Activated CD8-positive, alpha-beta T cell treated with anti-CD3 and anti-CD28 coated beads for 36 hours (primary cell): ENCODE data around the gene TNRC6C. TPM values are rescaled to one million over a fixed set of nuclear protein-coding genes. Genes with fewer than 3 reads are reported as not detected.
"Not testable (repeated sequence)": the region's sequence is repeated elsewhere in the genome, so short reads cannot be mapped to it uniquely, and the experiment has no call there.

Source experiments
- ATAC-seq: fragments of 200-7000 bp; cut with Tn5 transposase; one replicate; pipeline ENCODE4 v1.10.0; 2021; ENCODE audit warnings: mild to moderate bottlenecking, moderate library complexity
- CTCF ChIA-PET: fragments of 350-600 bp; sonication (Branson Sonifier 250); formaldehyde crosslinking; loops from one replicate; lab custom pipeline; 2021; ENCODE audit warnings: antibody characterized with exemption; lab: Charles Lee
- POLR2A ChIA-PET: fragments of 350-600 bp; sonication (Branson Sonifier 250); formaldehyde crosslinking; loops from one replicate; lab custom pipeline; 2021; ENCODE audit warnings: antibody characterized with exemption; lab: Charles Lee
- DNase-seq: peaks from one replicate; pipeline ENCODE4 v3.0.0-alpha.2; 2020
- H3K27ac Mint-ChIP-seq: one replicate; pipeline ENCODE4 v1.8.0; 2021; ENCODE audit warnings: mild to moderate bottlenecking, mixed read lengths
- H3K27me3 Mint-ChIP-seq: one replicate; pipeline ENCODE4 v1.8.0; 2021; ENCODE audit warnings: mixed read lengths
- H3K36me3 Mint-ChIP-seq: one replicate; pipeline ENCODE4 v1.8.0; 2021; ENCODE audit warnings: low read depth, mixed read lengths
- H3K4me1 Mint-ChIP-seq: one replicate; pipeline ENCODE4 v1.8.0; 2021; ENCODE audit warnings: low read depth, mixed read lengths
- H3K4me3 Mint-ChIP-seq: one replicate; pipeline ENCODE4 v1.8.0; 2021; ENCODE audit warnings: mild to moderate bottlenecking, moderate library complexity, mixed read lengths
- H3K9me3 Mint-ChIP-seq: one replicate; pipeline ENCODE4 v1.8.0; 2021; ENCODE audit warnings: mixed read lengths
- intact Hi-C: fragments of 100-400 bp; cut with micrococcal nuclease; formaldehyde crosslinking; loops from one replicate; pipeline ENCODE4 v1.10.0; 2022
- total RNA-seq, 2 experiments: library from RNA; stranded (reverse); gene quantifications; one replicate each; pipeline ENCODE4 v1.2.3, GENCODE V29; 2021
- TF ChIP-seq, protein P1 (sequence below): fragments of 200-600 bp; IDR thresholded peaks from one replicate; pipeline ENCODE4 v1.8.0; 2022; ENCODE audit warnings: antibody characterized with exemption, mild to moderate bottlenecking

Gene TNRC6C
- total RNA-seq, 2 experiments from 2014 or later, result 26.4 to 26.6 TPM

DNA sequence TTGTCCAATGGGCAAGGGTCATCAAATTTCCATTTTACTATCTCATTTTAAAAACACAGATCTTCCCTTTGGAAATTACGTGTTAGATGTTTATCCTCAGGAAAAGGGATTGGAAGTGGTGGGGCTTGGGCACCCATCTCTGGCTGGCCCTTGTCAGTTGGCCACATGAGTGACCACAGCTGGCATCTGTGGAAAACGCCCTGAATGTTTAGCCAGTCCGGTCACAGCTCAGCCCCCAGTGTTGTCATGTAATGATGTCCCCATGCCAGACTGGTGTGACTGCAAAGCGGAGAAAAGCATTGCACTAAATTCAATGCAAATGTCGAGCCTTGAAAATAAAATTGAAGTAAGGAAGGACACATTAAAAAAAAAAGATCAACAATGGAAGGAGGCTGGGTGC is 117.0 kb downstream of the TNRC6C start:
- intact Hi-C loops, result no loop called here
- H3K27me3 Mint-ChIP-seq, result no peaks in the 10 kb centered on the region
- no peak overlapping the region for H3K27ac Mint-ChIP-seq
- H3K36me3 Mint-ChIP-seq, result peaks cover 24% of the 10 kb centered on the region
- DNase-seq, result no peak
- no peak for ATAC-seq
- no peaks in the 10 kb centered on the region for H3K4me1 Mint-ChIP-seq
- TF ChIP-seq, protein P1, sequence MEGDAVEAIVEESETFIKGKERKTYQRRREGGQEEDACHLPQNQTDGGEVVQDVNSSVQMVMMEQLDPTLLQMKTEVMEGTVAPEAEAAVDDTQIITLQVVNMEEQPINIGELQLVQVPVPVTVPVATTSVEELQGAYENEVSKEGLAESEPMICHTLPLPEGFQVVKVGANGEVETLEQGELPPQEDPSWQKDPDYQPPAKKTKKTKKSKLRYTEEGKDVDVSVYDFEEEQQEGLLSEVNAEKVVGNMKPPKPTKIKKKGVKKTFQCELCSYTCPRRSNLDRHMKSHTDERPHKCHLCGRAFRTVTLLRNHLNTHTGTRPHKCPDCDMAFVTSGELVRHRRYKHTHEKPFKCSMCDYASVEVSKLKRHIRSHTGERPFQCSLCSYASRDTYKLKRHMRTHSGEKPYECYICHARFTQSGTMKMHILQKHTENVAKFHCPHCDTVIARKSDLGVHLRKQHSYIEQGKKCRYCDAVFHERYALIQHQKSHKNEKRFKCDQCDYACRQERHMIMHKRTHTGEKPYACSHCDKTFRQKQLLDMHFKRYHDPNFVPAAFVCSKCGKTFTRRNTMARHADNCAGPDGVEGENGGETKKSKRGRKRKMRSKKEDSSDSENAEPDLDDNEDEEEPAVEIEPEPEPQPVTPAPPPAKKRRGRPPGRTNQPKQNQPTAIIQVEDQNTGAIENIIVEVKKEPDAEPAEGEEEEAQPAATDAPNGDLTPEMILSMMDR, result no peak
- CTCF ChIA-PET, result interaction anchor here (2.3 kb wide), 1 partner anchor 9 kb away, joined by 11 read pairs; no protein-coding TSS in a partner anchor
- no peaks in the 10 kb centered on the region for H3K9me3 Mint-ChIP-seq
- H3K4me3 Mint-ChIP-seq, result no peak overlapping the region
- POLR2A ChIA-PET, result no interaction called here

DNA sequence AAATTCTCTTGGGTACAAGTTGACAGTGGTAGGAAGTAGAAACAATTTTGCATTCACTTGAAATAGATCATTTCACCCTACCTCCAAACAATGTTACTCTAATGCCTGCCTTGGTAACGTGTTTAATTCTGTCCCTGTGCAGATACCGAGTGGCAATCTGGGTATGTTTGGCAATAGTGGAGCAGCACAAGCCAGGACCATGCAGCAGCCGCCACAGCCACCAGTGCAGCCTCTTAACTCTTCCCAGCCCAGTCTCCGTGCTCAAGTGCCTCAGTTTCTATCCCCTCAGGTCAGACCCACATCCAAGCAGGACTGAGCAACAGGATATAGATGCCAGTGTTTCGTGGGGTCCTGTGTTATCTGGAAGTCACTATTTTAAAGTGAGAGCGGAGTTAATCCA is 120.8 kb downstream of the TNRC6C start:
- no peaks in the 10 kb centered on the region for H3K27me3 Mint-ChIP-seq
- ATAC-seq (no peak), DNase-seq (no peak)
- no peaks in the 10 kb centered on the region for H3K4me1 Mint-ChIP-seq
- intact Hi-C loops, result no loop called here
- peaks cover 19% of the 10 kb centered on the region for H3K36me3 Mint-ChIP-seq
- H3K4me3 Mint-ChIP-seq, result no peak overlapping the region
- no peaks in the 10 kb centered on the region for H3K9me3 Mint-ChIP-seq
- ChIA-PET CTCF (no interaction called here), POLR2A (no interaction called here)
- H3K27ac Mint-ChIP-seq, result no peak overlapping the region
- TF ChIP-seq, protein P1, result no peak

DNA sequence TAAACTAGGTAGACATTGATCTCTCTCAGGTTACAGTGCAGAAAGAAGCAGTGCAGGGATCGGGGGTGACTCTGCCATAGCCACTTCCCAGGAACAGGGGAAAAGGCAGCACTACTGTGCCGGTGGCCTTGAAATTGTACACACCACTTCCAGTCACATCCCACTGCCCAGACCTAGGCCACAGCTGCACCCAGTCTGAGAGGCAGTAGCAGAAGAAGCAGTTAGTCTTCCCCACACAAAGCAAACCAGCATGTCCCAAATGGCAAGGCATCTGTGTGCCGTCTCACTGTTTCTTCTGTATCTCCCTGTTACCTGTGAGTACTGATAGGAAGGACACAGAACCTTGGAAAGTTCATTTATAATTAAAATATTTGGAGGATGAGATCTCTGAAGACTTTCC is 123.0 kb downstream of the TNRC6C start:
- ATAC-seq (no peak), DNase-seq (no peak)
- ChIA-PET POLR2A (interaction anchor here (0.8 kb wide), 1 partner anchor 248 kb away, joined by 3 read pairs; no protein-coding TSS in a partner anchor), CTCF (no interaction called here)
- Mint-ChIP-seq H3K9me3 (no peaks in the 10 kb centered on the region), H3K36me3 (peaks cover 24% of the 10 kb centered on the region), H3K27me3 (no peaks in the 10 kb centered on the region), H3K27ac (no peak overlapping the region), H3K4me1 (no peaks in the 10 kb centered on the region), H3K4me3 (no peak overlapping the region)
- TF ChIP-seq, protein P1, result no peak
- intact Hi-C loops, result no loop called here

DNA sequence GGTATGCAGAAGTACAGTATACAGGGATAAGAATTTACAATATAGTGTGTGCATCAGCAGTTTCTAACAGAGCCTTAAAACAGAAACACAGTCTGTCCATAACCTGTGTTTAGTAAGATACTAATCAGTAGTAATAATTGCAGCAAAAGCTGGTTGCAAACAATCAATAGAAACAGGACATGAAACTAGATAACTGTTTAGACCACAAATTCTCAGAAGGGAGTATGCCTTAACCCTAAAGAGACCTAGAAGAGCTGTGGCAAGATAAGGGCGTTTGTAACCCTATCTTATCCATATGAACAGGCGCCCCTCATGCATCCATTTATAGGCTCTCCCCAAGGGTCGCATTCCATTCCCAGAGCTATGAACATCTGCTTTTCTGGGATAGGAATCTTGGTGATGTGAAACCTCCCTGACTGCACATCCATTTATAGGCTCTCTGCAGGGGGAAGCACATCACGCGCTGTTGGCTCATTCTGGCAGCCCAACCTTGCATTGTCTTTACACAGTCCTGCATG is 123.9 kb downstream of the TNRC6C start:
- H3K9me3 Mint-ChIP-seq, H3K27ac Mint-ChIP-seq, H3K4me3 Mint-ChIP-seq, H3K27me3 Mint-ChIP-seq, intact Hi-C loops, ATAC-seq, H3K4me1 Mint-ChIP-seq, DNase-seq: not testable (repeated sequence)
- peaks cover 26% of the 10 kb centered on the region for H3K36me3 Mint-ChIP-seq
- ChIA-PET POLR2A (interaction anchor here (0.8 kb wide), 1 partner anchor 247 kb away, joined by 3 read pairs; no protein-coding TSS in a partner anchor), CTCF (interaction anchor here (1.1 kb wide), 1 partner anchor 278 kb away, joined by 3 read pairs; no protein-coding TSS in a partner anchor)

DNA sequence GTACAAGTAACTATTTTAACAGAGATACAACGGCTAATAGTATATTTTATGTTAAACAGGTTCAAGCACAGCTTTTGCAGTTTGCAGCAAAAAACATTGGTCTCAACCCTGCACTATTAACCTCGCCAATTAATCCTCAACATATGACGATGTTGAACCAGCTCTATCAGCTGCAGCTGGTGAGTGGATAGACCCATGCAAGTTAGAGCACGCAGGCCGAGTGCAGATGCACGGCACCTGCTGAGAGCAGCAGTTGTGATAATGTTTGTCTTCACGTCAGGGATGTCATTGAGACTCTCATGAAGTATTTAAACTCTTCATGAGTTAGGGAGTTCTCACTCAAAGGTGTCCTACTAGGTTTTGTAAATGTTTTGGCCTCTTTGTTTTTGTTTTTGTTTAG is 124.5 kb downstream of the TNRC6C start:
- H3K4me1 Mint-ChIP-seq, result no peaks in the 10 kb centered on the region
- ChIA-PET CTCF (interaction anchor here (0.8 to 4.0 kb wide), 7 partner anchors 10 to 278 kb away, joined by 3 to 53 read pairs (median 3); no protein-coding TSS in a partner anchor), POLR2A (no interaction called here)
- H3K27me3 Mint-ChIP-seq, result no peaks in the 10 kb centered on the region
- TF ChIP-seq, protein P1, result no peak
- H3K4me3 Mint-ChIP-seq, result no peak overlapping the region
- H3K27ac Mint-ChIP-seq, result no peak overlapping the region
- peaks cover 27% of the 10 kb centered on the region for H3K36me3 Mint-ChIP-seq
- DNase-seq (no peak), ATAC-seq (no peak)
- intact Hi-C loops, result no loop called here
- no peaks in the 10 kb centered on the region for H3K9me3 Mint-ChIP-seq
